NCI-H1417 treated with DMSO at 0.1 percent for 48 hours (cell line): Measurements from ENCODE around the gene KIF26B.

ENCODE experiments used
- DNase-seq: peaks from one replicate; lab custom pipeline; 2025; lab: John Stamatoyannopoulos, UW

Gene KIF26B

GRCh38 chr1:245751726-245752470 lies 597.1 kb downstream of the KIF26B start:
- DNase-seq: no peak

DNA sequence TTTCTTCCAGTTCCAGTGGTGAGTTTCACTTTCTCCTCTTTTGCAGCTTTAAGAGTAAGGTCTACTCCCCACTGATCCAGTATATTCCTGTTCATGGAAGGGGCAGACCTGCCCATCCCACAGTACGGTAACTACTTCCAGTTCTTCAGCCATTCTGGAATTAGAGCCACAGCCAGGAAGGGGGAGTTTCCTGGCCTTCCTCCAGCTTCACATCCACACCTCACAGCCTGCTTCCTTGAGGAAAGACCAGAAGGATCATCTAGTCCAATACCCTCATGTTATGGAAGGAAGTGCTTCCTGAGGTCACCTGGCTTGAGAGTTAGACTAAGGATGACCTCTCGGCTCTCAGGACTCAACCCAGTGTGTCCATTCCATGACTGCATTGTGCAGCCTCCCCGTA lies 597.8 kb downstream of the KIF26B start:
- no peak for DNase-seq

DNA sequence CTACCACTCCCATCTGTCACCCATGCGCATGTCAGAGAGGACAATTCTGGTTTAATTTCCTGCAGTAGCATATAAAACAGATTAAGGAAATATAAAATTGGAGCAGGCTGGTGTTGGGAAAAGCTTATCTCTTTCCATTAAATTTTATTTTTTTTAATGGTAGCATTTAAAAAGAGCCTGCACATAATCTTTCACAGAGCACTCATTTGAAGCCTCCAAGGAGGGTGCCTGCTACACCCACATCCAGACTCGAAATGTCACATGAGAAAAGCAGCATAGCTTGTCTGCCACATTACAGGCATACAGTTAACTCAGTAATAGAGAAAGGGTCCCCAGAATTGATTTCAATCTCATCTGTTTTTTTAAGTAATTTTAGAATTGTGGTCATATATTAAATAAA lies 599.0 kb downstream of the KIF26B start:
- DNase-seq: no peak

- DNase-seq: no peak
Measured at GRCh38 chr1:245754463-245754961, 599.7 kb downstream of the KIF26B start.
